Embryonic facial prominence (tissue), 1 donor: ENCODE results near the gene FAM89B.
"Not testable (repeated sequence)": the region's sequence is repeated elsewhere in the genome, so short reads cannot be mapped to it uniquely, and the experiment has no call there.

Experiments
- DNase-seq: peaks from one replicate; pipeline ENCODE4 v3.0.0-alpha.2; 2016; ENCODE audit errors: extremely low spot score

Gene FAM89B

GRCh38 chr11:65556470-65557279 lies 15.7 kb upstream of the FAM89B start:
- no peak for DNase-seq

GRCh38 chr11:65557280-65558001 lies 14.9 kb upstream of the FAM89B start:
- DNase-seq = no peak

GRCh38 chr11:65558002-65558929 lies 14.1 kb upstream of the FAM89B start, which contains the start of gene LTBP3:
LTBP3 (minus strand) TSS chr11:65558359; CDS start chr11:65557959, 400 bp downstream.
- no peak for DNase-seq

GRCh38 chr11:65558930-65559509 lies 13.3 kb upstream of the FAM89B start:
- no peak for DNase-seq

- DNase-seq = no peak
Observed at GRCh38 chr11:65559535-65559934, 12.8 kb upstream of the FAM89B start.

DNA sequence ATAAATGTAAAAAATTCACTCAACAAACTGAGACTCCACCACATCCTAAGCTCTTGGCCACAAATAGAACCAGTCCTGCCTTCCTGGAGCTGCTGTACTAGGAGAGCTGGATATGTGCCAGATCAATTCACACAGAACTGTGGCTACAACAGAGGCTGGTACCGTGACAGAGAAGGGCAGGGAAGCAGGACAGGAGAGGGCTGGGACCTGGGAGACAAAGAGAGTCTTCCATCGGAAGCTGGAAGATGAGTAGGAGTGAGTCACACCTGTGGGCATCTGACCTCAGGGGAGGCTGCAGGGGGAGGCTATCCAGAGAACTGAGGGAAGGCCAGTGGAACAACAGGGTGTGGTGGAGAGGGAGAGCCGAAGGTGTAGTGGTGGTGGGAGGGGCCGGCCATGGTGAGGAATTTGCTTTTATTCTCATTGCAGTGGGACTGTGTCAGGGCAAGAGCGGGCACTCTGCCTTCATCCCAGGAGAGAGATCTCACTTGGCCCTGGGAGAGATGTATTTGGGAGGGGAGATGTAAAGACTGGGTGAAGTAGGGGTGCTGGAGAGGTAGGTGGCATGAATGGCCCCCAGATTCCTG lies 12.3 kb upstream of the FAM89B start:
- no peak for DNase-seq

- no peak for DNase-seq
Observed at GRCh38 chr11:65560555-65561418, 11.6 kb upstream of the FAM89B start.

GRCh38 chr11:65562020-65562419 lies 10.3 kb upstream of the FAM89B start:
- no peak for DNase-seq

GRCh38 chr11:65562788-65563187 lies 9.6 kb upstream of the FAM89B start:
- DNase-seq = no peak

DNA sequence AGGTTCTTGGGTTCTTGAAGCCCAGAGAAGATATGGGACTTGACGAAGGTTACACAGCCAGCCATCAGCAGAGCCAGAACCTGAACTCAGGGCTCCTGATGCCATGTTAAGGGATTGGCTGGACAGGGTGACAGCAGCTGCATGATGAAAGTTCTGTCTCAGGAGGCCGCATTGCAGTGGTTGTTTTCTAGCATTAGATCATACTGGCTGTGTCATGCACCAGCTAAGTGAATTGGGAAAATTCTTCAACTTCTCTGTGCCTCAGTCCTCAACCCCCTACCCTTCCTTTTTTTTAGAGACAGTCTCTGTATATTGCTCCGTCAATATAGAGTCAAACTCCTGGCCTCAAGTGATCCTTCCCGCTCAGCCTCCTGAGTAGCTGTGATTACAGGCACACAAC lies 8.7 kb upstream of the FAM89B start:
- no peak for DNase-seq

GRCh38 chr11:65564879-65565559 lies 7.3 kb upstream of the FAM89B start:
- not testable (repeated sequence) for DNase-seq

DNA sequence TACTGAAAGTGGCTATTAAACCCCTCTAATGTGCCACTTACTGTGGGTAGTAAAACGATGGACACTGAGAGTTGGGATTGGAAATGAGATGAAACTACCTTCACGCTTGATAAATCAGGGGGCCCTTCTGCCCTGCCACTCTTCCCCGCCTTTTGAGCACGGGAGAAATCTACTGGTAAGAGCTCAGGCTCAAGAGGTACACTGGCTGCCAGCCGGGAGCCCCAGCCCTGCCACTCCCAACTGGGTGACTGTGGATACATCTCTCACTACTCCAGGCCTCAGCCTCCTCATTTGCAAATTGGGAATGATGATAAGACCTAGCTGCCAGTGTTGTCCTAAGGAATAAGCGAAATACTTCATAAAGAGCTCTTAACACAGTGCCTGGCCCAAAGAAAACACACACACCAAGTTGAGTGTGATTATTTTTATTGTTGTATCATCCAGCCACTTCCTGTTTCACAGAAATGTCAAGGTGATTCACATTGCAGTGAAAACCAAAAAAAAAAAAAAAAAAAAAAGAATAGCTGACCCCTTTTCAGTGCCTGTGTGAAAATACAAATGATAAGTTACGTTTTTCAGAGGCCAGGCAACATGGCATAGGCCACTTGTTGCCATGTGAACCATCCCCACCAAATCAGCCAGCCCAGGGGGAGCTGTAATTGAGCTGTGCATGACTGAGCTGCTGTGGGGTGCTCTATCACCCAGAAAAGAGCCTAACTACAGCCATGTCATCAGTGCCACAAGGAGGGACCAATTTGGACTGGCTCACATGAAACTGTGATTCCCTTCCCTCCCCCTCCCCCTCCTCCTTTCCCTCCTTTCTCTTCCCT lies 6.5 kb upstream of the FAM89B start:
- no peak for DNase-seq

GRCh38 chr11:65569164-65569972 lies 3.0 kb upstream of the FAM89B start:
- DNase-seq = no peak

DNA sequence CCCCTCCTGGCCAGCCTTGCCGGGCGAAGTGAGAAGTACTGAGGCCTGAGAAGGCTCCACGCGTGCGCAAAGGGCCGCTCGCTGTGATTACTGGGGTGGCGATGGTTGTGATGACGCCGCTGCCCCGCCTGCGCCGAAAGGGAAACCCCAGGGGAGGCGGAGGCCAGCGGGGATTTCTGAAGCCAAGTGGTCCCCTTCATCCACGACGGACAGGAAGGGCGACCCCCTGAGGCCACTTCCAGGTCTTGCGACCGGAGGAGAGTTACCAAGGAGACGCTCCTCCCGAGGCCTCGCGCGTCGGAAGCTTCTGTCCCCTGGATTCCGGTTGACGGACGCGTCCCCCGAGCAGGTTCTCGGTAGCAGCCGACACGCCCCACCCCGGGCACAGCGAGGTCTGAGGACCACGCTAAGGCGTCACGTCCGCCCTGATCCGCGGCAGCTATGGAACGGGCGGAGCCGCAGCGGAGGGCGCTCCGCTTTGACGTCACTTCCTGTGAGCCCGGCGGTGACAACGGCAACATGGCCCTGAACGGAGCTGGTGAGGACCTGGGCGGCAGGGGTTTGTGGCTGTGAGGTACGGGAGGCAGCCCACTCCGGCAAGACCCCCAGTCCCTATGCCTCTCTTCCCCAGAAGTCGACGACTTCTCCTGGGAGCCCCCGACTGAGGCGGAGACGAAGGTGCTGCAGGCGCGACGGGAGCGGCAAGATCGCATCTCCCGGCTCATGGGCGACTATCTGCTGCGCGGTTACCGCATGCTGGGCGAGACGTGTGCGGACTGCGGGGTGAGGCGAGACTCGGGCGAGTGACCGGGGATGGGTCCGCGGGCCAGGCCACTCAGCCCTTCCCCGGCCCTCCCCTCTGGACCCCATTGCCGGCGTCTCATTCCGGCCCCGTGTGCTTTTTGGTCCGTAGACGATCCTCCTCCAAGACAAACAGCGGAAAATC lies 2.1 kb upstream of the FAM89B start, which contains the start of gene ZNRD2:
ZNRD2 (plus strand) TSS at position 505 of the 946 bp plus-strand sequence; CDS start at position 520, 15 bp downstream.
- DNase-seq = peak; percentile 90

DNA sequence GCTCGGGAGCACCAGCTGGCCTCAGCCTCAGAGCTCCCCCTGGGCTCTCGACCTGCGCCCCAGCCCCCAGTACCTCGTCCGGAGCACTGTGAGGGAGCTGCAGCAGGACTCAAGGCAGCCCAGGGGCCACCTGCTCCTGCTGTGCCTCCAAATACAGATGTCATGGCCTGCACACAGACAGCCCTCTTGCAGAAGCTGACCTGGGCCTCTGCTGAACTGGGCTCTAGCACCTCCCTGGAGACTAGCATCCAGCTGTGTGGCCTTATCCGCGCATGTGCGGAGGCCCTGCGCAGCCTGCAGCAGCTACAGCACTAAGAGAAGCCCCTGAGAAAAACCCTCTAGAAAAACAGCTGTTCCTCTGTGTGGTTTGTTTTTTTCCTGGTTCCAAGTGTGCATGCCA lies 918 bp upstream of the FAM89B start:
- no peak for DNase-seq

DNA sequence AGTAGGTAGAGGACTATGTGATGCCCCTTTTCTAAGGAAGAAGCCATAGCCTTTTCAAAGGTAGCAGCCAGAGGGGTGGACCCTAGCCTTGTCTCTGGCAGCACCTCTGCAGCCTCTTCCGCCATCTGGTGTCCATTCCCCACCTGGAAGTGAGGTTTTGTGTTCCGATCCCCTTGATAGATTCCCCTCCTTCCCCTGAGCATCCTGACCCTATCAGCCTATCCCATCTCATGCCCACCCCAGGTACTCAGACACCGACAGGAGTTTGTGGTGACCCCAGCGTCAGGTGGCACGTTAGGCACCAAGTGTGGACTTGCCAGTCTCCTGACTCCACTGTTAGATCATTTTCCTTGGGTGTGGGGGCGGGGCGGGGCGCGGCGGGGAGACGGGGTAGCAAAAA lies 398 bp upstream of the FAM89B start:
- DNase-seq = no peak
